Measurements from ENCODE around the gene CHDH. TPM values are rescaled to one million over a fixed set of nuclear protein-coding genes. Genes with fewer than 3 reads are reported as not detected.

Gene CHDH
- total RNA-seq, 4 donors from 2014 or later: 36.5 to 114 (median 53.7) TPM

DNA sequence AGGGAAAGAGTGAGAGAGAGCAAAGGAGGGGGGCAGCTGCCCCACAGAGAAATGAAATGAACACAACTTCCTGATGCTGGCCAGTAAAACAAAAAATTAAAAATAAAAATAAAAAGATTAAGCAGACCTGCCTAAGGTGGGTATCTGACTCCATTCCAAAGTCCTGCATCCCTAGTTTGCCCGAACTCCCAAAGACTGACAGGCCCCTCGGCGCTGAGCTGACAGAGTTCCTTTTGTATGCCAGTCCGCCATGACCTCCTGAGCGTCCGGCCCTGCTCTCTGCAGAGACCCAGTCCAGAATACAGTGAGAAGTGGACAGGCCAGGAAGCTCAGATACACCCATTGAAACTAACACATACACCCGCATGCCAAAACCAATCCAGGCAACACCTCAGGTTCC, 54.9 kb downstream of the CHDH start:
- Histone ChIP-seq H3K27ac (no peak overlapping the region), H3K9me3 (no peaks in the 10 kb centered on the region), H3K36me3 (no peaks in the 10 kb centered on the region), H3K27me3 (no peaks in the 10 kb centered on the region), H3K4me3 (no peak overlapping the region), H3K4me1 (no peaks in the 10 kb centered on the region)
- WGBS, 2 donors (ENCODE audit: low coverage in 1 of 2): 90 to 93% methylated on average over 2 to 7 of the region's 7 CpGs
- intact Hi-C loops (cut with DNase I; ENCODE audit: low total_unique reads) (no loop called here), in situ Hi-C loops (cut with MboI; ENCODE audit: low pct_ligation_motif_present in 1 of 4, low pct_unique_long_range_greater_than_20kb in 1 of 4, low sequenced_read_pairs in 3 of 4) (no loop called here)
- no peak for TF ChIP-seq EP300 (IDR thresholded peaks at IDR 0.05; ENCODE audit: low read depth)
- TF ChIP-seq POLR2AphosphoS5 (IDR thresholded peaks at IDR 0.05): no peak
- no peak for DNase-seq

DNA sequence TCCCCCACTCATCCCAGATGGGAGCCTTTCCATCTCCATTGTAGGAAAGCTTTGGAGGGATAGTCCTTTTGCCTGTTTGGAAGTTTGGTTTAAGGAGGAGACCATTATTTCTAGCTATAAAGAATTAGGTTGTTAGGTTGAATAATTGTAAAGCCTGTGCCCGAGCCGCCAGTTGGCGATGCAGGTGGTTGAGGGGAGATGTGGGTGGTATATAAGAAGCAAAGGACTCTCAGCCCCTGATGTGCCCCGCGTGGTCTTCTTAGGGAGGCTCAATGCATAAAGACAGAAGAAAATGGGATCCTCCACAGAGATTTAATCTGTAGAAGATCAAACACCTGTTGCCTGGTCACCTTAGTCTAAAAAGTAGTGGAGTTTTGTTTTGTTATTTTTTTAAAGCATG, 55.7 kb downstream of the CHDH start:
- Histone ChIP-seq H3K9me3 (no peaks in the 10 kb centered on the region), H3K27ac (no peak overlapping the region), H3K27me3 (no peaks in the 10 kb centered on the region), H3K36me3 (no peaks in the 10 kb centered on the region), H3K4me1 (no peaks in the 10 kb centered on the region), H3K4me3 (no peak overlapping the region)
- no peak for DNase-seq
- TF ChIP-seq, protein P1, sequence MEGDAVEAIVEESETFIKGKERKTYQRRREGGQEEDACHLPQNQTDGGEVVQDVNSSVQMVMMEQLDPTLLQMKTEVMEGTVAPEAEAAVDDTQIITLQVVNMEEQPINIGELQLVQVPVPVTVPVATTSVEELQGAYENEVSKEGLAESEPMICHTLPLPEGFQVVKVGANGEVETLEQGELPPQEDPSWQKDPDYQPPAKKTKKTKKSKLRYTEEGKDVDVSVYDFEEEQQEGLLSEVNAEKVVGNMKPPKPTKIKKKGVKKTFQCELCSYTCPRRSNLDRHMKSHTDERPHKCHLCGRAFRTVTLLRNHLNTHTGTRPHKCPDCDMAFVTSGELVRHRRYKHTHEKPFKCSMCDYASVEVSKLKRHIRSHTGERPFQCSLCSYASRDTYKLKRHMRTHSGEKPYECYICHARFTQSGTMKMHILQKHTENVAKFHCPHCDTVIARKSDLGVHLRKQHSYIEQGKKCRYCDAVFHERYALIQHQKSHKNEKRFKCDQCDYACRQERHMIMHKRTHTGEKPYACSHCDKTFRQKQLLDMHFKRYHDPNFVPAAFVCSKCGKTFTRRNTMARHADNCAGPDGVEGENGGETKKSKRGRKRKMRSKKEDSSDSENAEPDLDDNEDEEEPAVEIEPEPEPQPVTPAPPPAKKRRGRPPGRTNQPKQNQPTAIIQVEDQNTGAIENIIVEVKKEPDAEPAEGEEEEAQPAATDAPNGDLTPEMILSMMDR (IDR thresholded peaks at IDR 0.05): no peak
- no peak for TF ChIP-seq EP300 (IDR thresholded peaks at IDR 0.05; ENCODE audit: low read depth)
- intact Hi-C loops (cut with DNase I; ENCODE audit: low total_unique reads): no loop called here
- WGBS, 2 donors (ENCODE audit: low coverage in 1 of 2): 92 to 100% methylated on average over 5 of the region's 5 CpGs
- in situ Hi-C loops (cut with MboI; ENCODE audit: low pct_ligation_motif_present in 1 of 4, low pct_unique_long_range_greater_than_20kb in 1 of 4, low sequenced_read_pairs in 3 of 4): no loop called here

DNA sequence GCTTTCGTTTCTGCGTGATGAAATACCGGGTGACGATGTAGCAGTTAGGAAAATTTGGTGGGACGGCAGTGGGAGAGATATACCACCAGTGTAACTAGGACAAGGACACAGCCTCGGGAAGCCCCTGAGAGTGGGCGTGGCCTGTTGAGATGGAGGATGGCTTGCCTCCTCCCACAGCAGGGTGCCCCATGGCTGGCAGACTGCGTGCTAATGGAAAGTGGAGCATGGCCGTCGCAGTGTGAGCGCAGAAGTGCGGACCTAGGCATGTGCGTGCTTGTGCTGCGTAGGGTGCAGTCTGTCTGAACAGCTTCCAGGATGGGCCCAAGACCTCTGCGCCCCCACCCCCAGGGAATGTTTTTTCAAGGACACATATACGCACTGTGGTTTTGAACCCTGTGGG, 56.8 kb downstream of the CHDH start:
- H3K9me3 ChIP-seq: no peaks in the 10 kb centered on the region
- no peaks in the 10 kb centered on the region for H3K27me3 ChIP-seq
- WGBS, 2 donors (ENCODE audit: low coverage in 1 of 2): 87 to 88% methylated on average over 7 to 16 of the region's 16 CpGs
- intact Hi-C loops (cut with DNase I; ENCODE audit: low total_unique reads): no loop called here
- H3K36me3 ChIP-seq: no peaks in the 10 kb centered on the region
- no peaks in the 10 kb centered on the region for H3K4me1 ChIP-seq
- no peak overlapping the region for H3K27ac ChIP-seq
- TF ChIP-seq POLR2A (IDR thresholded peaks at IDR 0.05) (no peak), EP300 (IDR thresholded peaks at IDR 0.05; ENCODE audit: low read depth) (no peak)
- H3K4me3 ChIP-seq: no peak overlapping the region
- no peak for DNase-seq
- in situ Hi-C loops (cut with MboI; ENCODE audit: low pct_ligation_motif_present in 1 of 4, low pct_unique_long_range_greater_than_20kb in 1 of 4, low sequenced_read_pairs in 3 of 4): no loop called here

DNA sequence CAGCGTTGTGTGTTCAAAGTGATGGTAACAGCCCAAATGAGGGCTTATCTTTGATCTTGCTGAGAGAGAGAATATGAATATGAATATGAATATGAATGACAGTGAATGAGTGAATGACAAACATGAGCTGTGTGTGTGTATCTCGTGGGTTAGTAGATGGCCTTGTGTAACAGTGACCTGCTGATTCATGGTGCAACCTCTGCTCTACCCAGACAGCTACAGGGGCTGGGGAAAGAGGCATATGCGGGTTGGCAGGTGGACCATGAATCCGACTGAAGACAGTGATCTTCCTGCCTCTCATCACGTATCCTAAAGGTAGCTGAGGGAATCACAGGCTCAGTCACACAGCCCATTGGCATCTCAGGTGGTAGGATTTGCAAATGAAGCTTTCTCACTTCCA, 58.2 kb downstream of the CHDH start:
- no peak for DNase-seq
- Histone ChIP-seq H3K4me1 (no peaks in the 10 kb centered on the region), H3K27me3 (no peaks in the 10 kb centered on the region), H3K4me3 (no peak overlapping the region), H3K27ac (no peak overlapping the region), H3K9me3 (no peaks in the 10 kb centered on the region), H3K36me3 (no peaks in the 10 kb centered on the region)
- in situ Hi-C loops (cut with MboI; ENCODE audit: low pct_ligation_motif_present in 1 of 4, low pct_unique_long_range_greater_than_20kb in 1 of 4, low sequenced_read_pairs in 3 of 4) (no loop called here), intact Hi-C loops (cut with DNase I; ENCODE audit: low total_unique reads) (no loop called here)
- TF ChIP-seq, protein P1 (IDR thresholded peaks at IDR 0.05): no peak
- 71 to 83% methylated on average over 5 of the region's 5 CpGs for WGBS, 2 donors (ENCODE audit: low coverage in 1 of 2)

DNA sequence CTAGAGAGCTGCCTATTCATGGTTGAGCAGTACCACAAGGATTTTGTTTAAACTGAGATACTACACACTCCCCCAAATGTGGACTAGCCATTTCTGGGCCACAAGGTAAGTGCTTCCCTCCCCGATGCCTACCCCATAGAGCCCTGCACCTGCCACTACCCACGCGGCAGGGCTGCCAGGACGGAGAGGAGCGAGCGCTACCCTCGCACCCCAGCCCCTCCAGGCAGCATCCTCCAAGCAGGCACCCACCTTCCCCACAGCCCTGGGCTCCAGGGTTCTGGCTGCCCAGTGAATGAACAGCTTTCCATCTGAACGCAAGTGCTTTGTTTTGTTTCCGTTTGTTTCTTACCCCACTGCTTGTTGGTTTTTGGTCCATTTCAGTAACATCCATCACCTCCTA, 59.2 kb downstream of the CHDH start:
- Histone ChIP-seq H3K27ac (no peak overlapping the region), H3K27me3 (no peaks in the 10 kb centered on the region), H3K4me1 (no peaks in the 10 kb centered on the region), H3K9me3 (no peaks in the 10 kb centered on the region), H3K4me3 (no peak overlapping the region), H3K36me3 (no peaks in the 10 kb centered on the region)
- intact Hi-C loops (cut with DNase I; ENCODE audit: low total_unique reads): no loop called here
- DNase-seq: no peak
- in situ Hi-C loops (cut with MboI; ENCODE audit: low pct_ligation_motif_present in 1 of 4, low pct_unique_long_range_greater_than_20kb in 1 of 4, low sequenced_read_pairs in 3 of 4): no loop called here
- 88% methylated on average over 9 of the region's 9 CpGs; no CpG with 5 or more reads in 1 of the 2 donors for WGBS, 2 donors (ENCODE audit: low coverage in 1 of 2)
- TF ChIP-seq, protein P1 (IDR thresholded peaks at IDR 0.05): no peak
- TF ChIP-seq EP300 (IDR thresholded peaks at IDR 0.05; ENCODE audit: low read depth): no peak
- TF ChIP-seq POLR2AphosphoS5 (IDR thresholded peaks at IDR 0.05): no peak
- TF ChIP-seq POLR2A (IDR thresholded peaks at IDR 0.05): no peak
